ENCODE measurements around the gene KATNIP.

The KATNIP gene

GRCh38 chr16:27585200-27585599, 35.3 kb downstream of the KATNIP start:
- DNase-seq (ENCODE audit: low read depth) = no peak

DNA sequence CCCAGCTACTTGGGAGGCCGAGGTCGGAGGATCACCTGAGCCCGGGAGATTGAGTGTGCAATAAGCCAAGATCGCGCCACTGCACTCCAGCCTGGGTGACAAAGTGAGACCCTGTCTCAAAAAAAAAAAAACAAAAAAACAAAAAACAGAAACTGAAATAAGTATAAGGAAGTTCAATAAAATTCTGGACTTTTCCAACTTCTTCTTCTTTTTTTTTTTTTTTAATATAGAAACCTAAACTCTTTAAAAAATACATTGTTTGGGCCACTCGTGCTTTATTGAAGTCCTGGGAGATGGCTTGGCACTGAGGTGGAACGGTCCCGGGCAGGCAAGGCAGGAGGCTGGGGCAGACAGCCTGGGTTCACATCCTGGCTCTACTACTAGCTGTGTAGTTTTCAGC, 36.8 kb downstream of the KATNIP start:
- no peak for DNase-seq (ENCODE audit: low read depth)

DNA sequence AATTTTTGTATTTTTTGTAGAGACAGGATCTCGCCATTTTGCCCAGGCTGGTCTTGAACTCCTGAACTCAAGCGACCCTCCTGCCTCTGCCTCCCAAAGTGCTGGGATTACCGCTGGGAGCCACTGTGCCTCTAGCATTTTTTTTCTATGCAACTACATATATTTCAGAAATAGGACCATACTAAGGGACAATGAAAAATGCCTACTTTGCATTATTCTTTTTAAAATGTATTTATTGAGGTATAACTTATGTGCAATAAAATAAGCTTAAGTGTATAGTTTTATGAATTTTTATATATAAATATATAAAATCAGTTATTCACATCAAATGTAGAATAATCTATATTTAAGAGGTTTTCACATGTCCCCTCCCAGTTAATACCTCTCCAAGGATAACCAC, 38.1 kb downstream of the KATNIP start:
- DNase-seq (ENCODE audit: low read depth) = no peak

- DNase-seq (ENCODE audit: low read depth) = no peak
Observed at GRCh38 chr16:27591837-27592236, 41.9 kb downstream of the KATNIP start.

GRCh38 chr16:27595475-27595874, 45.5 kb downstream of the KATNIP start:
- no peak for DNase-seq (ENCODE audit: low read depth)

DNA sequence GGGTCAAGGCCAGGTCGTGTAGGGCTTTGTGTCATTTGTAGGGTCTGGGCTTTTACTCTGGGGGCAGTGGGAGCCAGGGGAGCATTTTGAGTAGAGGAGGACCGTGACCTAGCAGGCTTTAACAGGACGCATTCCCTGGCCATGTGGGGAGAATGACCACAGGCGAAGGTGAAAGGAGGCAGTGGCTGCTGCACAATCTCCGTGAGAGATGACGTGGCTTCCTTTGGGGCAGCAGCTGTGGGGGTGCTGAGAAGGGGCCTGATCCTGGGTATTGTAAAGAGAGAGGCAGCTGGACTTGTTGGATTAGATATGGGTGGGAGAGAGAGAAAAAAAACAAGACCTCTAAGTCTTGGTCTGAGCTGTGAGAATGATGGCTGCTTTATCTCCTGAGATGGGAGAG, 46.0 kb downstream of the KATNIP start:
- DNase-seq (ENCODE audit: low read depth) = no peak

DNA sequence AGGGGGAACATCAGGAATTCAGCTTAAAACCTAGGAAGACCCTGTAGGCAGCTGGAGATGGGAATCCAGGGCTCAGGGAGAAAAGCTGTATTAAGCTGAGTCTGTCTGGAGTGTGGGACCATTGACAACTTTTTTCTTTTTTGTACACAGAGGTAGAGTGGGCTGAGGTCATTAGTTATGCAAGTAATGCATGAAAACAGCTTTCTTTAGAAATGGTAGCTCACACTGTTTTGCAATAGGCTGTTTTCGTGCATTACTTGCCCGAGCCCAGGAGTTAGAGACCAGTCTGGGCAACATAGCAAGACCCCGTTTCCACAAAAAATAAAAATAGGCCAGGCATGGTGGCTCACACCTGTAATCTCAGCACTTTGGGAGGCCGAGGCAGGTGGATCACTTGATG, 46.5 kb downstream of the KATNIP start:
- DNase-seq (ENCODE audit: low read depth) = no peak

DNA sequence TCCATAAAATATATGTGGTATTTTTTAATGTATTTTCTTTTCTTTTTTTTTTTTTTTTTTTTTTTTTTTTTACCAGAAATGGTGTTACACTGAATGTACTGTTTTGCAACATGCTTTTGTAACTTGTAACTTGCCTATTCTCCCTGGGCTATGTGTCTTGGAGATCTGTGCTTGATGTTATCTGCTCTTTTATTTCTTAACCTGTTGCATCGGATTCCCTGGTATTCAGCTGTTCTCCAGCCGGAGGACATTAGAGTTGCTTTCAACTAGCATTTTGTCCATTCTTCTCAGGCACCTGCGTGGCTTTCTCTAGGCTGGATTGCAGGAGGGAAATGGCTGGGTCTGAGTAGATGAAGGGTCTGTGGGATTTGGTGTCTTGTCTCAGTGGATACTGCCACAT, 47.4 kb downstream of the KATNIP start:
- DNase-seq (ENCODE audit: low read depth) = no peak

GRCh38 chr16:27598220-27598619, 48.3 kb downstream of the KATNIP start:
- DNase-seq (ENCODE audit: low read depth) = no peak

- no peak for DNase-seq (ENCODE audit: low read depth)
Observed at GRCh38 chr16:27598931-27599565, 49.1 kb downstream of the KATNIP start.

GRCh38 chr16:27599606-27600005, 49.7 kb downstream of the KATNIP start:
- DNase-seq (ENCODE audit: low read depth) = no peak

All from T-helper 22 cell (primary cell).